Measurements from ENCODE around the gene SPATA7. TPM values are rescaled to one million over a fixed set of nuclear protein-coding genes. Genes with fewer than 3 reads are reported as not detected.

SPATA7 gene
- total RNA-seq, 1 experiment from 2014 or later, result 5.3 TPM

- TF ChIP-seq CTCF (conservative IDR thresholded peaks at IDR 0.05), result no peak
- H4K20me1 ChIP-seq (ENCODE audit: control insufficient read depth, insufficient read depth, insufficient read length), result no peaks in the 10 kb centered on the region
- H2BK15ac ChIP-seq (ENCODE audit: low read depth, low read length), result no peak overlapping the region
- no peak overlapping the region for H2AK5ac ChIP-seq (ENCODE audit: insufficient read length, low read length)
- no peak overlapping the region for H2BK5ac ChIP-seq (ENCODE audit: insufficient read length, low read length)
- Mint-ChIP-seq H3K27me3 (ENCODE audit: low read depth) (no peaks in the 10 kb centered on the region), H3K4me3 (no peak overlapping the region; a peak in 1 of 5 replicates), H3K27ac (peak overlapping the region in 2 of 3 experiments; percentile 50 to 98; a peak in 2 of 7 replicates), H3K36me3 (ENCODE audit: insufficient read depth in 1 of 3, low read depth in 3 of 3) (peaks cover 0 to 6% (median 5%) of the 10 kb centered on the region in 3 experiments; a peak in 4 of 7 replicates), H3K9me3 (peaks cover 4 to 6% of the 10 kb centered on the region in 2 experiments; a peak in 3 of 5 replicates), H3K4me1 (peaks cover 57 to 64% of the 10 kb centered on the region in 2 experiments)
- H2BK12ac ChIP-seq (ENCODE audit: insufficient read length, low read depth, low read length), result no peak overlapping the region
- H3K23me2 ChIP-seq (ENCODE audit: insufficient read length, low read depth, low read length, poor library complexity, severe bottlenecking), result no peaks in the 10 kb centered on the region
- H3K9ac ChIP-seq (ENCODE audit: extremely low read depth, insufficient read length, low read length), result no peak overlapping the region
- H3K79me2 ChIP-seq (ENCODE audit: insufficient read depth, low read length), result no peaks in the 10 kb centered on the region
- no peak for DNase-seq
- H3K23ac ChIP-seq (ENCODE audit: insufficient read length, low read depth, low read length), result no peak overlapping the region
- peaks cover 2% of the 10 kb centered on the region; the same call in 1 of the 2 replicates for H3K4me1 ChIP-seq (ENCODE audit: insufficient read depth, low read length)
- no peaks in the 10 kb centered on the region for H3K9me3 ChIP-seq (ENCODE audit: control insufficient read depth, low read depth, low read length)
- no peak overlapping the region for H3K14ac ChIP-seq (ENCODE audit: insufficient read depth, low read length)
- no peak overlapping the region for H2BK120ac ChIP-seq (ENCODE audit: low read depth, low read length, poor library complexity, severe bottlenecking)
- H2BK20ac ChIP-seq (ENCODE audit: low read depth, low read length, poor library complexity, severe bottlenecking), result no peak overlapping the region
- no peak overlapping the region for H4K5ac ChIP-seq (ENCODE audit: insufficient read length, low read depth, low read length)
- no peak overlapping the region for H4K8ac ChIP-seq (replicated peaks; ENCODE audit: insufficient read length, low read depth, low read length)
- H4K91ac ChIP-seq (ENCODE audit: insufficient read length, low read depth, low read length), result no peak overlapping the region
- H3K56ac ChIP-seq (ENCODE audit: insufficient read length, low read depth, low read length), result no peak overlapping the region
- H3T11ph ChIP-seq (ENCODE audit: low read length), result no peak overlapping the region
- no peak overlapping the region for H3K27ac ChIP-seq (ENCODE audit: insufficient read length, low read depth, low read length)
- H2AFZ ChIP-seq (ENCODE audit: low read length), result no peak overlapping the region
- H3K18ac ChIP-seq (ENCODE audit: insufficient read length, low read depth, low read length), result no peak overlapping the region
- H3K4ac ChIP-seq (ENCODE audit: low read depth, low read length), result no peak overlapping the region
- WGBS (ENCODE audit: extremely low coverage, insufficient read length, low lambda C conversion rate), result no CpG with 5 or more reads among the region's 4 CpGs
- no peaks in the 10 kb centered on the region for H3K79me1 ChIP-seq (ENCODE audit: insufficient read depth, low read depth, low read length, poor library complexity, severe bottlenecking)
- H3K4me2 ChIP-seq (ENCODE audit: insufficient read depth, insufficient read length, low read length), result no peak overlapping the region
- H3K27me3 ChIP-seq (ENCODE audit: insufficient read depth, low read length), result no peaks in the 10 kb centered on the region
These were observed 21.8 kb upstream of the SPATA7 start for GRCh38 chr14:88363644-88364043.

Measured in H9 (cell line).